K562 (cell line): ENCODE results near the gene PFN3. TPM values are rescaled to one million over a fixed set of nuclear protein-coding genes. Genes with fewer than 3 reads are reported as not detected.

Source experiments
- ATAC-seq: fragments of 200-7000 bp; cut with Tn5 transposase; 3 replicates; pipeline ENCODE4 v1.9.1; 2020; ENCODE audit warnings: moderate library complexity
- BruUV-seq: library from RNA; stranded (reverse); fragments of 400-500 nt; replicated peaks from 2 replicates; lab custom pipeline; 2021; lab: Mats Ljungman, UMichigan
- CTCF ChIA-PET: fragments of 300-600 bp; formaldehyde crosslinking; extraction: SDS; loops from one replicate; lab custom pipeline; 2021; ENCODE audit warnings: low intra/inter-chr PET ratio; lab: Yijun Ruan, JAX
- POLR2A ChIA-PET: fragments of 300-600, 350-650 bp; sonication (Branson Sonifier 250); formaldehyde crosslinking; extraction: SDS; loops from one replicate; lab custom pipeline; 2021; ENCODE audit warnings: antibody characterized with exemption, inconsistent platforms; lab: Yijun Ruan, JAX
- DNase-seq, 4 experiments: peaks; one replicate each; pipeline versions ENCODE4 v3.0.0 to v3.0.0-alpha.2; 2011 to 2018; ENCODE audit warnings: low spot score in 3 of 4, mixed read lengths in 3 of 4; ENCODE audit errors: extremely low read depth in 1 of 4
- FAIRE-seq: peaks from 2 replicates; lab custom pipeline; 2011; peaks lifted over from hg19 to GRCh38; lab: Jason Lieb, UNC
- H2AFZ ChIP-seq: 2 replicates; pipeline ENCODE4 v1.6.0; 2011; ENCODE audit warnings: low read depth, low read length, control low read depth, inconsistent platforms
- H3K27ac ChIP-seq: fragments of 200-600 bp; 3 replicates; pipeline ENCODE4 v1.8.0; 2011; ENCODE audit warnings: low read depth, mild to moderate bottlenecking, control low read depth, inconsistent platforms, low read length, moderate library complexity, mixed read lengths; ENCODE audit errors: extremely low read depth
- H3K27me3 ChIP-seq, 2 experiments: fragments of 300-600 bp in 1 of 2; 2 replicates in 1 of 2; 3 replicates in 1 of 2; pipeline versions ENCODE4 v1.6.0 to v1.8.0; 2011; ENCODE audit warnings: inconsistent platforms in 2 of 2, low read length in 2 of 2, mild to moderate bottlenecking in 1 of 2, mixed read lengths in 1 of 2, moderate library complexity in 1 of 2; ENCODE audit not compliant: control insufficient read depth in 2 of 2, insufficient read depth in 2 of 2
- H3K36me3 ChIP-seq: fragments of 300-600 bp; 3 replicates; pipeline ENCODE4 v1.8.0; 2011; ENCODE audit warnings: mild to moderate bottlenecking, low read length, inconsistent platforms; ENCODE audit not compliant: control insufficient read depth, insufficient read depth
- H3K4me1 ChIP-seq, 2 experiments: fragments of 200-600 bp in 1 of 2; replicated peaks in 1 of 2; 2 replicates in 1 of 2; 3 replicates in 1 of 2; pipeline versions ENCODE4 v1.5.1 to v1.8.0; 2011; ENCODE audit warnings: inconsistent platforms in 2 of 2, low read length in 2 of 2, mild to moderate bottlenecking in 1 of 2, mixed read lengths in 1 of 2, moderate library complexity in 1 of 2; ENCODE audit not compliant: control insufficient read depth in 2 of 2, insufficient read depth in 2 of 2
- H3K4me2 ChIP-seq: 2 replicates; pipeline ENCODE4 v1.6.1; 2011; ENCODE audit warnings: low read length, control low read depth, inconsistent platforms, mixed read lengths; ENCODE audit not compliant: insufficient read depth
- H3K4me3 ChIP-seq: fragments of 200-600 bp; sonication (generic), shearing (Covaris generic); 2 replicates; pipeline ENCODE4 v1.5.1; 2016; ENCODE audit warnings: control low read depth, inconsistent platforms
- H3K79me2 ChIP-seq: fragments of 200-600 bp; 3 replicates; pipeline ENCODE4 v1.8.0; 2011; ENCODE audit warnings: low read length, inconsistent platforms; ENCODE audit not compliant: control insufficient read depth, insufficient read depth
- H3K9ac ChIP-seq, 2 experiments: 2 replicates each; pipeline versions ENCODE4 v1.6.0 to v1.6.1; 2011; ENCODE audit warnings: low read depth in 2 of 2, low read length in 2 of 2, control low read depth in 1 of 2, inconsistent platforms in 1 of 2, mild to moderate bottlenecking in 1 of 2, mixed read lengths in 1 of 2; ENCODE audit not compliant: insufficient read depth in 1 of 2
- H3K9me1 ChIP-seq: one replicate; pipeline ENCODE4 v1.6.0; 2011; ENCODE audit warnings: inconsistent platforms, mild to moderate bottlenecking, low read length, moderate library complexity; ENCODE audit not compliant: control insufficient read depth, insufficient read depth
- H3K9me3 ChIP-seq: replicated peaks from 2 replicates; pipeline ENCODE4 v1.5.1; 2011; ENCODE audit warnings: low read depth, low read length, inconsistent platforms; ENCODE audit not compliant: control insufficient read depth, insufficient read depth
- H4K20me1 ChIP-seq: replicated peaks from 2 replicates; pipeline ENCODE4 v1.6.1; 2011; ENCODE audit warnings: low read length, inconsistent platforms, mixed read lengths; ENCODE audit not compliant: control insufficient read depth, insufficient read depth
- POLR2G ChIP-seq: fragments of 200-400 bp; formaldehyde crosslinking; IDR thresholded peaks from 2 replicates; pipeline ENCODE4 v1.6.1; 2017; ENCODE audit warnings: low read depth, mild to moderate bottlenecking, antibody characterized with exemption, low read length, moderate library complexity
- RBBP5 ChIP-seq: fragments of 200-600 bp; sonication (generic); IDR thresholded peaks from 2 replicates; pipeline ENCODE4 v1.6.1; 2012; ENCODE audit warnings: borderline replicate concordance, mild to moderate bottlenecking, low read length, control low read depth, inconsistent platforms; ENCODE audit not compliant: insufficient read depth, poor library complexity, severe bottlenecking
- RBFOX2 ChIP-seq: fragments of 200-400 bp; formaldehyde crosslinking; IDR thresholded peaks from 2 replicates; pipeline ENCODE4 v1.6.1; 2017; ENCODE audit warnings: low read depth, mild to moderate bottlenecking, low read length, moderate library complexity
- WGBS: fragments of 100-300 bp; shearing (Covaris generic); methylation state at CpG from one replicate; pipeline ENCODE4 v1.1.6; 2016; ENCODE audit warnings: low coverage, mixed read lengths; ENCODE audit not compliant: insufficient coverage; ENCODE audit errors: missing lambda C conversion rate; 5-methylcytosine and 5-hydroxymethylcytosine counted together
- in situ Hi-C: fragments of 300-500 bp; cut with MboI; formaldehyde crosslinking; loops from 4 replicates; pipeline ENCODE4 v1.15.0; 2018; ENCODE audit warnings: inconsistent platforms, mixed read lengths
- intact Hi-C: fragments of 100-400 bp; cut with micrococcal nuclease; formaldehyde crosslinking; loops from 2 replicates; pipeline ENCODE4 v1.14.2; 2022
- polyA plus RNA-seq, 8 experiments: library from polyadenylated mRNA; depleted of rRNA in 4 of 8; stranded (reverse) in 5 of 8; unstranded in 3 of 8; fragments of >200 nt; fragmentation: Nextera tagmentation in 2 of 8; fragmentation: Illumina TruSeq in 1 of 8; extraction: Ambion mirVana in 2 of 8; extraction: Trizol in 1 of 8; gene quantifications; 2 replicates each; pipeline versions ENCODE4 v1.2.1 to v1.2.3, GENCODE V29; 2011 to 2014; ENCODE audit warnings: inconsistent platforms in 1 of 8, missing spikeins in 1 of 8
- total RNA-seq, 7 experiments: library from RNA; depleted of rRNA in 6 of 7; stranded (reverse); fragments of >200 nt in 6 of 7; fragmentation: Illumina TruSeq in 2 of 7; extraction: Trizol in 2 of 7; gene quantifications; 2 replicates each; pipeline versions ENCODE4 v1.2.1 to v1.2.3, GENCODE V29; 2011 to 2021; ENCODE audit warnings: low replicate concordance in 1 of 7

PFN3 gene
- total and polyA plus RNA-seq, 9 of the 15 experiments (the other 6 are each of a cell fraction or from before 2014, with no cell fraction given), result not detected

- intact Hi-C loops, result no loop called here
- in situ Hi-C loops, result no loop called here
- Histone ChIP-seq H3K9me1 (no peaks in the 10 kb centered on the region), H3K36me3 (peaks cover 96% of the 10 kb centered on the region; the same call in 2 of the 3 replicates), H3K4me3 (no peak overlapping the region), H2AFZ (no peak overlapping the region), H3K9me3 (no peaks in the 10 kb centered on the region), H3K27ac (no peak overlapping the region), H3K4me2 (no peak overlapping the region), H3K79me2 (peaks cover 6% of the 10 kb centered on the region; the same call in 1 of the 3 replicates), H3K9ac (no peak overlapping the region), H3K4me1 (peaks cover 0 to 32% of the 10 kb centered on the region in 2 experiments; a peak in 2 of 5 replicates), H3K27me3 (no peaks in the 10 kb centered on the region), H4K20me1 (0 out of 2 replicates have a peak, but pooled peaks cover 3% of the 10 kb centered on the region)
- TF ChIP-seq RBFOX2 (peak; percentile 68), RBBP5 (no peak), POLR2G (peak; percentile 68)
- FAIRE-seq (no peak), ATAC-seq (no peak), DNase-seq (no peak)
- BruUV-seq, result no TSS peak
- 97% methylated on average over 31 of the region's 37 CpGs for WGBS
- POLR2A ChIA-PET, result interaction anchor here (0.7 to 2.2 kb wide), 7 partner anchors 8 to 309 kb away, joined by 3 to 16 read pairs (median 5); partner anchors contain the start of genes GRK6 and PRR7
- CTCF ChIA-PET, result no interaction called here
Observed at GRCh38 chr5:177435847-177436536, 35.5 kb upstream of the PFN3 start.
